Ascending aorta (tissue), 2 donors: ENCODE data around the gene FANK1. TPM values are rescaled to one million over a fixed set of nuclear protein-coding genes. Genes with fewer than 3 reads are reported as not detected.

Source experiments
- DNase-seq, 2 donors: peaks; one replicate each; pipeline ENCODE4 v3.0.0-alpha.2; 2019; ENCODE audit warnings: low spot score in 2 of 2
- H3K27ac ChIP-seq, 2 donors: fragments of 200-600 bp; sonication (generic); one replicate each; pipeline ENCODE4 v1.5.1; 2016 to 2017; ENCODE audit warnings: mild to moderate bottlenecking in 1 of 2
- H3K27me3 ChIP-seq: fragments of 200-600 bp; sonication (generic); one replicate; pipeline ENCODE4 v1.5.1; 2017
- H3K36me3 ChIP-seq, 2 donors: fragments of 200-600 bp; sonication (generic); one replicate each; pipeline ENCODE4 v1.5.1; 2016
- H3K4me1 ChIP-seq, 2 donors: fragments of 200-600 bp; sonication (generic); one replicate each; pipeline ENCODE4 v1.5.1; 2016 to 2017; ENCODE audit warnings: mild to moderate bottlenecking in 1 of 2
- H3K4me3 ChIP-seq, 2 donors: fragments of 200-600 bp; sonication (generic); one replicate each; pipeline ENCODE4 v1.5.1; 2016 to 2017; ENCODE audit warnings: mild to moderate bottlenecking in 1 of 2
- H3K9me3 ChIP-seq, 2 donors: fragments of 200-600 bp; sonication (generic); one replicate each; pipeline ENCODE4 v1.5.1; 2016
- CTCF ChIP-seq, 3 experiments: fragments of 200-600 bp in 2 of 3; fragments of 450-650 bp in 1 of 3; sonication (generic) in 2 of 3; IDR thresholded peaks; one replicate each; pipeline ENCODE4 v1.5.1; 2016 to 2019; ENCODE audit warnings: antibody characterized with exemption in 3 of 3, mild to moderate bottlenecking in 1 of 3, moderate library complexity in 1 of 3
- intact Hi-C: fragments of 100-400 bp; cut with DNase I; formaldehyde crosslinking; loops from one replicate; pipeline ENCODE4 v1.15.1; 2023
- total RNA-seq: library from RNA; depleted of rRNA; stranded (reverse); fragments of >200 nt; gene quantifications from one replicate; pipeline ENCODE4 v1.1.0, GENCODE V29; 2016

The FANK1 gene
- total RNA-seq, 1 donor from 2014 or later: not detected

- Histone ChIP-seq H3K4me1 (no peaks in the 10 kb centered on the region), H3K4me3 (no peak overlapping the region), H3K27ac (no peak overlapping the region), H3K9me3 (no peaks in the 10 kb centered on the region), H3K27me3 (no peaks in the 10 kb centered on the region), H3K36me3 (peaks cover 19 to 22% of the 10 kb centered on the region in 2 donors)
- intact Hi-C loops: loop anchor here (5.0 kb wide), 1 partner anchor 636 kb away; no protein-coding TSS in a partner anchor
- no peak for TF ChIP-seq CTCF (IDR thresholded peaks at IDR 0.05)
- no peak for DNase-seq
Observed at GRCh38 chr10:125866421-125867029, 29.8 kb upstream of the FANK1 start.

GRCh38 chr10:125868372-125868975 lies 27.9 kb upstream of the FANK1 start:
- H3K4me3 ChIP-seq: no peak overlapping the region
- no peak for DNase-seq
- peak; percentile 27 to 66 (median 55) for TF ChIP-seq CTCF (IDR thresholded peaks at IDR 0.05)
- no peaks in the 10 kb centered on the region for H3K9me3 ChIP-seq
- H3K27ac ChIP-seq: no peak overlapping the region
- H3K27me3 ChIP-seq: no peaks in the 10 kb centered on the region
- intact Hi-C loops: loop anchor here (5.0 kb wide), 1 partner anchor 634 kb away; no protein-coding TSS in a partner anchor
- peaks cover 19 to 22% of the 10 kb centered on the region in 2 donors for H3K36me3 ChIP-seq
- H3K4me1 ChIP-seq: no peaks in the 10 kb centered on the region

- H3K36me3 ChIP-seq: peaks cover 2 to 11% of the 10 kb centered on the region in 2 donors
- H3K4me3 ChIP-seq: no peak overlapping the region
- no peak overlapping the region for H3K27ac ChIP-seq
- TF ChIP-seq CTCF (IDR thresholded peaks at IDR 0.05): no peak
- no peaks in the 10 kb centered on the region for H3K27me3 ChIP-seq
- intact Hi-C loops: no loop called here
- no peaks in the 10 kb centered on the region for H3K4me1 ChIP-seq
- H3K9me3 ChIP-seq: peaks cover 0 to 4% of the 10 kb centered on the region in 2 donors
- DNase-seq: no peak
Observed at GRCh38 chr10:125871338-125871737, 25.0 kb upstream of the FANK1 start.

- Histone ChIP-seq H3K36me3 (peaks cover 0 to 13% of the 10 kb centered on the region in 2 donors), H3K27ac (no peak overlapping the region), H3K9me3 (peaks cover 0 to 6% of the 10 kb centered on the region in 2 donors), H3K4me1 (no peaks in the 10 kb centered on the region), H3K4me3 (no peak overlapping the region), H3K27me3 (no peaks in the 10 kb centered on the region)
- no peak for TF ChIP-seq CTCF (IDR thresholded peaks at IDR 0.05)
- no peak for DNase-seq
- intact Hi-C loops: no loop called here
Observed at GRCh38 chr10:125878957-125879835, 17.2 kb upstream of the FANK1 start.

GRCh38 chr10:125880719-125881118 lies 15.6 kb upstream of the FANK1 start:
- Histone ChIP-seq H3K4me3 (no peak overlapping the region), H3K27me3 (no peaks in the 10 kb centered on the region), H3K27ac (no peak overlapping the region), H3K36me3 (peaks cover 0 to 13% of the 10 kb centered on the region in 2 donors), H3K9me3 (peaks cover 0 to 6% of the 10 kb centered on the region in 2 donors), H3K4me1 (no peaks in the 10 kb centered on the region)
- intact Hi-C loops: no loop called here
- TF ChIP-seq CTCF (IDR thresholded peaks at IDR 0.05): no peak
- no peak for DNase-seq
